ENCODE measurements around the gene CFAP20DC. TPM values are rescaled to one million over a fixed set of nuclear protein-coding genes. Genes with fewer than 3 reads are reported as not detected.

Gene CFAP20DC
- total and polyA plus RNA-seq, 2 of the 4 experiments (the other 2 are of a cell fraction) = 1.2 to 1.6 TPM

DNA sequence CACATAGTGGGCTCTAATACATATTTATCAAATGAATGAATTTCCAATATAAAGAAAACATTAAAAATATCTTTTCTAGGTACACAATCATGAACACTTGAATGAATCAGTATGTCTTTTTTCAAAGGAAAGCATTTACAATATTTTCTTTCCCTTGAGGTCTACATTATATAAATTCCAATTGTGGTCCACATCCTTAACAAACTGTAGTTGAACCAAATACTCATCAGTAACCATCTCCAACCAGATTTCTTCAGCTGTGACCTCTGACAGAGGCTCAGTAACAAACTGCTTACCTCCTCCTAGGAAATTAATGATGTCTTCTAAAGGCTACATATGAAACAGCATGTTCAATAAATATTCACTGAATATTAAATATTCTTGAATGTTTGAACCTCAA is 58.8 kb downstream of the CFAP20DC start:
- intact Hi-C loops (cut with micrococcal nuclease) (loop anchor here (5.0 to 10.0 kb wide), 2 partner anchors 349 to 434 kb away; no protein-coding TSS in a partner anchor), dilution Hi-C loops (cut with HindIII; ENCODE audit: low sequenced_read_pairs, unreplicated experiment) (no loop called here), in situ Hi-C loops (cut with MboI; ENCODE audit: low sequenced_read_pairs) (loop anchor here (10.0 to 25.0 kb wide), 4 partner anchors 214 to 821 kb away; no protein-coding TSS in a partner anchor)
- Histone ChIP-seq H2BK15ac (ENCODE audit: low read depth, low read length) (0 out of 3 replicates have a peak overlapping the region, but pooled peaks have one; percentile 37), H3K56ac (ENCODE audit: extremely low read depth, insufficient read depth, low read length) (no peak overlapping the region), H2BK20ac (ENCODE audit: low read depth, low read length) (peak overlapping the region; percentile 79; the same call in 1 of the 2 replicates), H3K36me3 (ENCODE audit: control insufficient read depth, insufficient read depth, low read length) (no peaks in the 10 kb centered on the region), H4K5ac (ENCODE audit: low read depth, low read length) (no peak overlapping the region), H3K4ac (ENCODE audit: low read depth, low read length) (peak overlapping the region; percentile 23; the same call in 1 of the 2 replicates), H4K20me1 (ENCODE audit: insufficient read depth, low read length) (no peaks in the 10 kb centered on the region), H3K18ac (ENCODE audit: low read depth, low read length) (no peak overlapping the region), H2AK5ac (ENCODE audit: low read depth, low read length) (no peak overlapping the region), H2AFZ (replicated peaks; ENCODE audit: low read length, poor library complexity) (no peak overlapping the region), H2AK9ac (replicated peaks; ENCODE audit: low read depth, low read length, poor library complexity) (no peak overlapping the region), H3K4me1 (ENCODE audit: control insufficient read depth, insufficient read depth, low read length) (peaks cover 9% of the 10 kb centered on the region; the same call in 1 of the 2 replicates), H3K79me1 (ENCODE audit: low read depth in 1 of 2, low read length in 2 of 2) (no peaks in the 10 kb centered on the region), H3K27me3 (ENCODE audit: control insufficient read depth, insufficient read depth, low read length) (no peaks in the 10 kb centered on the region), H3K9me3 (ENCODE audit: control insufficient read depth, insufficient read depth, low read length) (peaks cover 3% of the 10 kb centered on the region; the same call in 1 of the 2 replicates), H2BK120ac (ENCODE audit: low read depth, low read length) (peak overlapping the region; percentile 68; the same call in 1 of the 2 replicates), H3K9ac (ENCODE audit: low read depth, low read length) (no peak overlapping the region), H4K91ac (ENCODE audit: insufficient read depth, low read depth, low read length) (no peak overlapping the region), H3K9me1 (ENCODE audit: insufficient read depth, low read length) (no peaks in the 10 kb centered on the region), H2BK5ac (ENCODE audit: low read depth, low read length, poor library complexity, severe bottlenecking) (peak overlapping the region; percentile 77), H3K27ac (ENCODE audit: insufficient read depth, low read length) (no peak overlapping the region), H3K4me2 (ENCODE audit: low read depth, low read length) (no peak overlapping the region), H3K23ac (ENCODE audit: low read depth, low read length) (no peak overlapping the region), H3K14ac (replicated peaks; ENCODE audit: low read depth, low read length) (no peak overlapping the region), H3K4me3 (ENCODE audit: insufficient read depth, low read depth, low read length) (no peak overlapping the region), H4K8ac (ENCODE audit: low read depth in 2 of 2, low read length in 2 of 2) (no peak overlapping the region)
- DNase-seq (peak; percentile 36), ATAC-seq (ENCODE audit: low read depth) (no peak)
- ChIA-PET CTCF (no interaction called here), POLR2A (ENCODE audit: unreplicated experiment) (no interaction called here)
- no TSS peak for BruUV-seq (replicated peaks)
- no peak for TF ChIP-seq BHLHE40 (IDR thresholded peaks at IDR 0.05; ENCODE audit: low read depth, low read length)
- TF ChIP-seq MAZ (IDR thresholded peaks at IDR 0.05; ENCODE audit: borderline replicate concordance, low read depth, low read length) = no peak
- TF ChIP-seq, protein P1, sequence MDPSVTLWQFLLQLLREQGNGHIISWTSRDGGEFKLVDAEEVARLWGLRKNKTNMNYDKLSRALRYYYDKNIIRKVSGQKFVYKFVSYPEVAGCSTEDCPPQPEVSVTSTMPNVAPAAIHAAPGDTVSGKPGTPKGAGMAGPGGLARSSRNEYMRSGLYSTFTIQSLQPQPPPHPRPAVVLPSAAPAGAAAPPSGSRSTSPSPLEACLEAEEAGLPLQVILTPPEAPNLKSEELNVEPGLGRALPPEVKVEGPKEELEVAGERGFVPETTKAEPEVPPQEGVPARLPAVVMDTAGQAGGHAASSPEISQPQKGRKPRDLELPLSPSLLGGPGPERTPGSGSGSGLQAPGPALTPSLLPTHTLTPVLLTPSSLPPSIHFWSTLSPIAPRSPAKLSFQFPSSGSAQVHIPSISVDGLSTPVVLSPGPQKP (IDR thresholded peaks at IDR 0.05; ENCODE audit: borderline replicate concordance, low read depth, low read length) = no peak
- TF ChIP-seq RCOR1 (IDR thresholded peaks at IDR 0.05; ENCODE audit: insufficient replicate concordance, low read length) = no peak
- no peak for TF ChIP-seq RAD21 (IDR thresholded peaks at IDR 0.05; ENCODE audit: low read length)
- TF ChIP-seq, protein P2, sequence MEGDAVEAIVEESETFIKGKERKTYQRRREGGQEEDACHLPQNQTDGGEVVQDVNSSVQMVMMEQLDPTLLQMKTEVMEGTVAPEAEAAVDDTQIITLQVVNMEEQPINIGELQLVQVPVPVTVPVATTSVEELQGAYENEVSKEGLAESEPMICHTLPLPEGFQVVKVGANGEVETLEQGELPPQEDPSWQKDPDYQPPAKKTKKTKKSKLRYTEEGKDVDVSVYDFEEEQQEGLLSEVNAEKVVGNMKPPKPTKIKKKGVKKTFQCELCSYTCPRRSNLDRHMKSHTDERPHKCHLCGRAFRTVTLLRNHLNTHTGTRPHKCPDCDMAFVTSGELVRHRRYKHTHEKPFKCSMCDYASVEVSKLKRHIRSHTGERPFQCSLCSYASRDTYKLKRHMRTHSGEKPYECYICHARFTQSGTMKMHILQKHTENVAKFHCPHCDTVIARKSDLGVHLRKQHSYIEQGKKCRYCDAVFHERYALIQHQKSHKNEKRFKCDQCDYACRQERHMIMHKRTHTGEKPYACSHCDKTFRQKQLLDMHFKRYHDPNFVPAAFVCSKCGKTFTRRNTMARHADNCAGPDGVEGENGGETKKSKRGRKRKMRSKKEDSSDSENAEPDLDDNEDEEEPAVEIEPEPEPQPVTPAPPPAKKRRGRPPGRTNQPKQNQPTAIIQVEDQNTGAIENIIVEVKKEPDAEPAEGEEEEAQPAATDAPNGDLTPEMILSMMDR (conservative IDR thresholded peaks at IDR 0.05; ENCODE audit: low read depth, low read length) = no peak
- TF ChIP-seq MAFK (IDR thresholded peaks at IDR 0.05; ENCODE audit: low read depth, low read length) = no peak
- no peak for TF ChIP-seq NFE2L2 (IDR thresholded peaks at IDR 0.05; ENCODE audit: low read depth, low read length)
